Mesenchymal stem cell (in vitro differentiated cells and primary cell): Measurements from ENCODE around the gene PPCS.

Source experiments
- DNase-seq: peaks from one replicate; pipeline ENCODE4 v3.0.0-alpha.2; 2013
- H2AFZ ChIP-seq: one replicate; pipeline ENCODE4 v1.6.1; 2013; ENCODE audit warnings: low read depth, mild to moderate bottlenecking, control low read depth, inconsistent platforms, low read length, moderate library complexity
- H2AK5ac ChIP-seq: 2 replicates; pipeline ENCODE4 v1.6.1; 2013; ENCODE audit warnings: low read length, moderate library complexity, mild to moderate bottlenecking, inconsistent platforms; ENCODE audit not compliant: severe bottlenecking
- H2BK120ac ChIP-seq: one replicate; pipeline ENCODE4 v1.6.1; 2013; ENCODE audit warnings: low read depth, mild to moderate bottlenecking, inconsistent platforms, low read length, moderate library complexity
- H2BK12ac ChIP-seq, 2 experiments: one replicate each; pipeline ENCODE4 v1.6.1; 2013; ENCODE audit warnings: inconsistent platforms in 2 of 2, low read length in 2 of 2, mild to moderate bottlenecking in 2 of 2, moderate library complexity in 2 of 2, control low read depth in 1 of 2
- H2BK15ac ChIP-seq: one replicate; pipeline ENCODE4 v1.6.1; 2013; ENCODE audit warnings: mild to moderate bottlenecking, low read depth, inconsistent platforms; ENCODE audit not compliant: poor library complexity, severe bottlenecking
- H2BK5ac ChIP-seq: 2 replicates; pipeline ENCODE4 v1.6.1; 2013; ENCODE audit warnings: low read depth, mild to moderate bottlenecking, low read length, control low read depth, inconsistent platforms; ENCODE audit not compliant: poor library complexity, severe bottlenecking
- H3K14ac ChIP-seq, 2 experiments: one replicate each; pipeline ENCODE4 v1.6.1; 2013; ENCODE audit warnings: inconsistent platforms in 2 of 2, low read length in 2 of 2, control low read depth in 1 of 2, mild to moderate bottlenecking in 1 of 2, moderate library complexity in 1 of 2
- H3K18ac ChIP-seq, 2 experiments: one replicate each; pipeline ENCODE4 v1.6.1; 2013; ENCODE audit warnings: inconsistent platforms in 2 of 2, low read length in 2 of 2, control low read depth in 1 of 2, low read depth in 1 of 2, mild to moderate bottlenecking in 1 of 2
- H3K23ac ChIP-seq, 2 experiments: one replicate each; pipeline ENCODE4 v1.6.1; 2013; ENCODE audit warnings: inconsistent platforms in 2 of 2, low read length in 2 of 2, mild to moderate bottlenecking in 2 of 2, moderate library complexity in 2 of 2, control low read depth in 1 of 2
- H3K27ac ChIP-seq: 2 replicates; pipeline ENCODE4 v1.5.1; 2013; ENCODE audit warnings: mild to moderate bottlenecking, moderate library complexity, low read length, control low read depth, inconsistent platforms; ENCODE audit not compliant: poor library complexity, severe bottlenecking
- H3K27me3 ChIP-seq, 2 experiments: 2 replicates each; pipeline versions ENCODE4 v1.6.1 to v1.7.0; 2013; ENCODE audit warnings: low read length in 2 of 2, mild to moderate bottlenecking in 2 of 2, moderate library complexity in 2 of 2, control low read depth in 1 of 2, inconsistent platforms in 1 of 2; ENCODE audit not compliant: control insufficient read depth in 1 of 2, insufficient read depth in 1 of 2
- H3K36me3 ChIP-seq, 2 experiments: 2 replicates each; pipeline versions ENCODE4 v1.6.1 to v1.7.0; 2013; ENCODE audit warnings: low read length in 2 of 2, control low read depth in 1 of 2, inconsistent platforms in 1 of 2, low read depth in 1 of 2, mild to moderate bottlenecking in 1 of 2; ENCODE audit not compliant: insufficient read depth in 2 of 2, control insufficient read depth in 1 of 2
- H3K4ac ChIP-seq, 2 experiments: one replicate each; pipeline ENCODE4 v1.6.1; 2013; ENCODE audit warnings: inconsistent platforms in 2 of 2, low read length in 2 of 2, mild to moderate bottlenecking in 2 of 2, moderate library complexity in 2 of 2, control low read depth in 1 of 2, low read depth in 1 of 2
- H3K4me1 ChIP-seq: 2 replicates; pipeline ENCODE4 v1.6.1; 2013; ENCODE audit warnings: low read depth, low read length, control low read depth; ENCODE audit not compliant: control insufficient read depth, insufficient read depth
- H3K4me2 ChIP-seq: 2 replicates; pipeline ENCODE4 v1.6.1; 2013; ENCODE audit warnings: low read length, mild to moderate bottlenecking, inconsistent platforms; ENCODE audit not compliant: poor library complexity, severe bottlenecking
- H3K4me3 ChIP-seq, 2 experiments: 2 replicates each; pipeline versions ENCODE4 v1.5.1 to v1.7.0; 2013; ENCODE audit warnings: low read length in 2 of 2, mild to moderate bottlenecking in 2 of 2, control low read depth in 1 of 2, low read depth in 1 of 2; ENCODE audit not compliant: insufficient read depth in 1 of 2
- H3K79me1 ChIP-seq: replicated peaks from 2 replicates; pipeline ENCODE4 v1.6.1; 2013; ENCODE audit warnings: mild to moderate bottlenecking, control low read depth, low read length, inconsistent platforms; ENCODE audit not compliant: poor library complexity, severe bottlenecking
- H3K9ac ChIP-seq: 2 replicates; pipeline ENCODE4 v1.7.0; 2013; ENCODE audit warnings: mild to moderate bottlenecking, low read length, moderate library complexity
- H3K9me3 ChIP-seq: 2 replicates; pipeline ENCODE4 v1.7.0; 2013; ENCODE audit warnings: mild to moderate bottlenecking, low read length; ENCODE audit not compliant: control insufficient read depth
- H4K8ac ChIP-seq: one replicate; pipeline ENCODE4 v1.6.1; 2013; ENCODE audit warnings: inconsistent platforms, mild to moderate bottlenecking, low read length, moderate library complexity
- H4K91ac ChIP-seq: one replicate; pipeline ENCODE4 v1.6.1; 2013; ENCODE audit warnings: mild to moderate bottlenecking, low read length, inconsistent platforms
- WGBS: methylation state at CpG from one replicate; pipeline ENCODE4 v1.1.7; 2013; ENCODE audit warnings: mixed read lengths; 5-methylcytosine and 5-hydroxymethylcytosine counted together

The PPCS gene

GRCh38 chr1:42477775-42478174 is 21.4 kb downstream of the PPCS start:
- Histone ChIP-seq H3K18ac (no peak overlapping the region), H3K4me2 (no peak overlapping the region), H3K9me3 (no peaks in the 10 kb centered on the region), H2AFZ (no peak overlapping the region), H3K4me3 (no peak overlapping the region), H2AK5ac (no peak overlapping the region), H3K9ac (no peak overlapping the region), H2BK120ac (no peak overlapping the region), H2BK15ac (no peak overlapping the region), H4K8ac (no peak overlapping the region), H2BK5ac (no peak overlapping the region), H2BK12ac (no peak overlapping the region), H3K27me3 (no peaks in the 10 kb centered on the region), H3K36me3 (peaks cover 0 to 2% of the 10 kb centered on the region in 2 experiments), H3K23ac (no peak overlapping the region), H3K4me1 (no peaks in the 10 kb centered on the region), H3K14ac (no peak overlapping the region), H4K91ac (no peak overlapping the region), H3K27ac (no peak overlapping the region), H3K4ac (no peak overlapping the region), H3K79me1 (no peaks in the 10 kb centered on the region)
- DNase-seq = no peak
- 96% methylated on average over 2 of the region's 3 CpGs for WGBS

GRCh38 chr1:42479621-42480020 is 23.3 kb downstream of the PPCS start:
- H2BK5ac ChIP-seq = no peak overlapping the region
- H2BK15ac ChIP-seq = no peak overlapping the region
- peaks cover 0 to 9% of the 10 kb centered on the region in 2 experiments for H3K36me3 ChIP-seq
- no peak overlapping the region for H3K14ac ChIP-seq
- no peak overlapping the region for H3K4me2 ChIP-seq
- H4K91ac ChIP-seq = no peak overlapping the region
- no peaks in the 10 kb centered on the region for H3K9me3 ChIP-seq
- no peak overlapping the region for H2BK12ac ChIP-seq
- H3K23ac ChIP-seq = no peak overlapping the region
- no peak overlapping the region for H4K8ac ChIP-seq
- no peaks in the 10 kb centered on the region for H3K4me1 ChIP-seq
- H2AK5ac ChIP-seq = no peak overlapping the region
- no peaks in the 10 kb centered on the region for H3K27me3 ChIP-seq
- DNase-seq = peak; percentile 63
- 66% methylated on average over 2 of the region's 4 CpGs for WGBS
- H3K4ac ChIP-seq = no peak overlapping the region
- no peak overlapping the region for H3K4me3 ChIP-seq
- H3K18ac ChIP-seq = no peak overlapping the region
- H3K79me1 ChIP-seq = no peaks in the 10 kb centered on the region
- no peak overlapping the region for H2AFZ ChIP-seq
- H3K9ac ChIP-seq = no peak overlapping the region
- H2BK120ac ChIP-seq = no peak overlapping the region
- H3K27ac ChIP-seq = no peak overlapping the region

- Histone ChIP-seq H2BK12ac (no peak overlapping the region), H3K79me1 (no peaks in the 10 kb centered on the region), H2BK5ac (no peak overlapping the region), H3K36me3 (peaks cover 0 to 9% of the 10 kb centered on the region in 2 experiments), H4K8ac (no peak overlapping the region), H3K4me1 (no peaks in the 10 kb centered on the region), H3K18ac (no peak overlapping the region), H2BK120ac (no peak overlapping the region), H3K27ac (no peak overlapping the region), H3K4me3 (no peak overlapping the region), H3K4ac (no peak overlapping the region), H3K23ac (no peak overlapping the region), H3K9me3 (no peaks in the 10 kb centered on the region), H3K14ac (no peak overlapping the region), H2BK15ac (no peak overlapping the region), H3K27me3 (no peaks in the 10 kb centered on the region), H2AFZ (no peak overlapping the region), H4K91ac (no peak overlapping the region), H3K4me2 (no peak overlapping the region), H3K9ac (no peak overlapping the region), H2AK5ac (no peak overlapping the region)
- DNase-seq = no peak
- no CpG with 5 or more reads among the region's 1 CpG for whole genome bisulfite sequencing
Observed at GRCh38 chr1:42480921-42481320, 24.6 kb downstream of the PPCS start.

GRCh38 chr1:42482635-42483153 is 26.4 kb downstream of the PPCS start:
- Histone ChIP-seq H2BK5ac (no peak overlapping the region), H4K8ac (no peak overlapping the region), H2AK5ac (no peak overlapping the region), H3K23ac (no peak overlapping the region), H2BK15ac (no peak overlapping the region), H3K27me3 (no peaks in the 10 kb centered on the region), H2BK120ac (no peak overlapping the region), H4K91ac (no peak overlapping the region), H3K4me3 (no peak overlapping the region), H2AFZ (no peak overlapping the region), H3K27ac (no peak overlapping the region), H3K9ac (no peak overlapping the region), H3K79me1 (no peaks in the 10 kb centered on the region), H2BK12ac (no peak overlapping the region), H3K14ac (no peak overlapping the region), H3K18ac (no peak overlapping the region), H3K4me2 (no peak overlapping the region), H3K4ac (no peak overlapping the region), H3K4me1 (no peaks in the 10 kb centered on the region), H3K9me3 (no peaks in the 10 kb centered on the region), H3K36me3 (peaks cover 0 to 9% of the 10 kb centered on the region in 2 experiments)
- WGBS = 63% methylated on average over 2 of the region's 2 CpGs
- DNase-seq = peak; percentile 79
